ENCODE results near the gene OR10A4.

DNA sequence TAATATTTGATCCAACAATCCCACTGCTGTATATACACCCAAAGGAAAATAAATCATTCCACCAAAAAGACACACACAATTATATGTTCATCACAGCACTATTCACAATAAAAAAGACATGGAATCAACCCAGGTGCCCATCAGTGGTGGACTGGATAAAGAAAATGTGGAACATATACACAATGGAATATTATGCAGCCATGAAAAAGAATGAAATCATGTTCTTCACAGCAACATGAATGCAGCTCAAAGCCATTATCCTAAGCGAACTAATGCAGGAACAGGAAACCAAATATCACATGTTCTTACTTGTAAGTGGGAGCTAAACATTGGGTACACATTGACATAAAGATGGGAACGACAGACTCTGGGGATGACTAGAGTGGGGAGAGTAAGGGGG lies 43.3 kb downstream of the OR10A4 start:
- no peak for TF ChIP-seq EZH2 (IDR thresholded peaks at IDR 0.05; ENCODE audit: borderline replicate concordance, low read depth, low read length, severe bottlenecking)
- TF ChIP-seq MAX (IDR thresholded peaks at IDR 0.05; ENCODE audit: insufficient read depth, insufficient read length), result no peak
